CMK (cell line): ENCODE measurements around the gene LDB1.

Source experiments
- DNase-seq: peaks from one replicate; pipeline ENCODE4 v3.0.0-alpha.2; 2010; ENCODE audit warnings: low read depth

LDB1 gene

GRCh38 chr10:102064503-102064867, 55.7 kb downstream of the LDB1 start:
- DNase-seq, result no peak

- no peak for DNase-seq
These were observed 60.2 kb downstream of the LDB1 start for GRCh38 chr10:102059987-102060386.
